GM13976 (cell line): ENCODE measurements around the gene SUN1.
"Not testable (repeated sequence)": the region's sequence is repeated elsewhere in the genome, so short reads cannot be mapped to it uniquely, and the experiment has no call there.

Source experiments
- DNase-seq: peaks from one replicate; pipeline ENCODE4 v3.0.0; 2012; ENCODE audit warnings: low spot score
- in situ Hi-C: fragments of 300-500 bp; cut with MboI; formaldehyde crosslinking; loops from one replicate; pipeline ENCODE4 v1.12.0; 2022; ENCODE audit warnings: low sequenced_read_pairs, mixed read lengths, inconsistent platforms; ENCODE audit not compliant: unreplicated experiment
- TF ChIP-seq, protein P1 (sequence below): IDR thresholded peaks from 2 replicates; pipeline ENCODE4 v1.5.1; 2012; ENCODE audit warnings: borderline replicate concordance, mild to moderate bottlenecking; ENCODE audit not compliant: insufficient read depth; ENCODE audit errors: extremely low read depth, missing control alignments, control extremely low read depth

SUN1 gene

DNA sequence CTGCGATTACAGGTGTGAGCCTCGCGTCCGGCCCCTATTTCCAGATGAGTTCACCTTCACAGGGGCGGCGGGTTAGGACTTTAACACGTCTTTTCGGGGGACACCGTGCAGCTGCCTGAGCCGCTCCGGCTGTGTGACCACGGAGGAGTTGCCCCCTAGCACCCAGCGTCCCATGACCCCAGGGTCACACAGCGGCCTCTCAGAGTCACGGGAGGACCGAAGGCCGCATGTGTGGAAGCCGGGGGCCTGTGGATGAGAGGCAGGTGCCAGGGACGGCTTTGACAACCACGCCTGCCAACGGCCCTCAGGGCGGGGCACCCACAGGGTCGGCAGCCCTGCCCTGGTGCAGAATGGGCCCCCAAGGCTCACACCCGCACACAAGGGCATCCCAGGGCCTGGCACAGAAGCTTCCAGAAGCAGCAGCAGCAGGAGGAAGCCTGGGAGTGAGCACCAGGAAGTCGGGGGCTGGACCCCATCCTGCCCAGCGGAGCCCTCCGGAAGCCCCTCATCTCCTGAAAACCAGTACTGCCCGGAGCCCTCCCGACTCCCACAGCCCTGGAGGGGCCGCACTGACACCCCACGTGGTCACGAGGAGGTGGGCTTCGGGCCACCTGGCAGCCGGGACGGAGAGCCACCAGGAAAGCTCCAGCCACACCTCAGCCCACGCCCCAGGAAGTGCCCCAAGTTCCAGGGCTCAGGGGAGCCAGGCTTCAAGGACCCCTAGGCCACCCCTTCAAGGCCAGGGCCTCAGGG is 89.5 kb downstream of the SUN1 start:
- TF ChIP-seq, protein P1, sequence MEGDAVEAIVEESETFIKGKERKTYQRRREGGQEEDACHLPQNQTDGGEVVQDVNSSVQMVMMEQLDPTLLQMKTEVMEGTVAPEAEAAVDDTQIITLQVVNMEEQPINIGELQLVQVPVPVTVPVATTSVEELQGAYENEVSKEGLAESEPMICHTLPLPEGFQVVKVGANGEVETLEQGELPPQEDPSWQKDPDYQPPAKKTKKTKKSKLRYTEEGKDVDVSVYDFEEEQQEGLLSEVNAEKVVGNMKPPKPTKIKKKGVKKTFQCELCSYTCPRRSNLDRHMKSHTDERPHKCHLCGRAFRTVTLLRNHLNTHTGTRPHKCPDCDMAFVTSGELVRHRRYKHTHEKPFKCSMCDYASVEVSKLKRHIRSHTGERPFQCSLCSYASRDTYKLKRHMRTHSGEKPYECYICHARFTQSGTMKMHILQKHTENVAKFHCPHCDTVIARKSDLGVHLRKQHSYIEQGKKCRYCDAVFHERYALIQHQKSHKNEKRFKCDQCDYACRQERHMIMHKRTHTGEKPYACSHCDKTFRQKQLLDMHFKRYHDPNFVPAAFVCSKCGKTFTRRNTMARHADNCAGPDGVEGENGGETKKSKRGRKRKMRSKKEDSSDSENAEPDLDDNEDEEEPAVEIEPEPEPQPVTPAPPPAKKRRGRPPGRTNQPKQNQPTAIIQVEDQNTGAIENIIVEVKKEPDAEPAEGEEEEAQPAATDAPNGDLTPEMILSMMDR, result no peak
- in situ Hi-C loops, result no loop called here
- no peak for DNase-seq

DNA sequence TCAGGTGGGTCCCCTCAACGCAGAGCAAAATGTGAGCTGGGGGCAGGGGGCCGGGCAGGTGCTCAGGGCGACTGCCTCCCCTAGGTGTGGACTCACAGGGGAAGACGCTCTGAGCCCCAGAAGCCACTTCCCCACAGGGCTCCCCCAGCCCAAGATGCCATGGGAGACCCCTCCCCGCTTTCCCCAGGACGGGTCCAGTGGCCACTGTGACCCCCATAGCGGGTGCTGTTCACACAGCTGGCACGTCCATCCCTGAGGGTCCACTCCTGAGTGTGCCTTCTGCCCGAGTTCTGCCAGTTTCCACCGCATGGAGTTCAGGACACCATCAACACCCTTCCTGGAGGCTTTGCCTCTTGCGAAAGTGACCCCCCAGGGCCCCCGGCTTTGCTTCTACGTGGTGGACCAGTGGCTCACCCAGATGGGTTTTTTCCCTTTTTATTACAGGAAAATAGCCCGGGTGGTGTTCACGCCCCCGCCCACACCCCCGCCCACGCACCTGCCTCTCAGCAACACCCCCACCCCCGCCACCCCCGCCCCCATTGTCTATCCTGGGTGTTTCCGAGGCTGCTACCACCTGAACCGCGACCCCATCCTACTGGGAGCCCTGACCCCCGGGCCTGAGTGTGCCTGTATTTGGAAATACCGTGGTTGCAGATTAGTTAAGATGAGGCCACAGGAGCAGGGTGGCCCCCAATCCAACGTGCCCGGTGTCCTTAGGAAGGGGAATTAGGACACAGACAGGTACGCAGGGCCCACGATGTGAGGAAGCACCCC is 90.2 kb downstream of the SUN1 start:
- in situ Hi-C loops, result no loop called here
- no peak for DNase-seq
- TF ChIP-seq, protein P1, result no peak

DNA sequence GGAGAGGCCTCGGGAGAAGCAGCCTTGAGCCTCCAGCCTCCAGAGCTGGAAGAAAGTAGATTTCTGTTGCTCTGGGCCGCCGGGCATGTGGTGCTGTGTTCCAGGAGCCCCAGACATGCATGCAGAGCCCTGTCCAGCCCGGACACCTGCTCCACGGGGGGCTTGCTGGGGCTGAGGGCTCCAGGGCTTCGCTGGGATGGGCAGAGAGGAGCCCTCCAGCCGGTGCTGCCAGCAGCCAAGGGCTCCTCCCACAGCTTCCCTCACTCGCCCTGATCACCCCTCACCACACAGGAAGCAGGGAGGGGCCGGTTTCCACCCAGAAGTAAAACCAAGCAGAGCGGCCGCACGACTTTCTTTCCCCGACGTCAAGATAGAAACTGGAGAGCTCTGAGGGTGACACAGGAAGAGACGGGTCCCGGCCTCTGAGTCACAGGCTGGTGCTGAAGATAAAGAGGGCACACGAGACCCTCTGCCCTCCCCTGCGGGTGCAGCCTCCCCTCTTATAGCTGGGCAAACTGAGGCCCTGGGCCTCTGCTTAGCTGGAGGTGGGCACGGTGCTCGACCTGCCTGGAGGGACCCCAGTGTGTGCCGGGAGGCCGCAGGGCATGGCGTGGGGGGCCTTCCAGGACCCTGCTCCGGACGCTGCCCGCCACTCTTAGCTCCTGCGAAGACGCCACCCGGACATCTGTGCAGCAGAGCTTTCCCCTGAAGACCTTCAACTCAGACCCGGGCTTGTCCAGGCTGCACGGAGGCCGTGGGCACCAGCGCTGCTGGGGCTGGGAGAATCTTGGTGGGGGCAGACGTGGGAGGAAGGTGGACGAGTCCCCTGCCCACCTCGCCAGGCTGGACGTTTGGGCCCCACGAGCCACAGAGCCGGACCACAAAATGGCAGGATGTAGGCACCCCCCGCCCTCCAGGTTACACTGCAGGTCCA is 91.1 kb downstream of the SUN1 start:
- in situ Hi-C loops, result no loop called here
- DNase-seq, result peak; percentile 91
- TF ChIP-seq, protein P1, result no peak

DNA sequence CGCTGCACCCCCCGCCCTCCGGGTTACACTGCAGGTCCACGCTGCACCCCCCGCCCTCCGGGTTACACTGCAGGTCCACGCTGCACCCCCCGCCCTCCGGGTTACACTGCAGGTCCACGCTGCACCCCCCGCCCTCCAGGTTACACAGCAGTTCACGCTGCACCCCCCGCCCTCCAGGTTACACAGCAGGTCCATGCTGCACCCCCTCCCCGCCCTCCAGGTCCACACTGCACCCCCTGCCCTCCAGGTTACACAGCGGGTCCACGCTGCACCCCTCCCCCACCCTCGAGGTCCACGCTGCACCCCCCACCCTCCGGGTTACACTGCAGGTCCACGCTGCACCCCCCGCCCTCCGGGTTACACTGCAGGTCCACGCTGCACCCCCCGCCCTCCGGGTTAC is 91.8 kb downstream of the SUN1 start:
- in situ Hi-C loops, DNase-seq: not testable (repeated sequence)
